LNCAP (cell line): ENCODE data around the gene TAS2R38.

Experiments used
- CTCF ChIP-seq: fragments of 450-650 bp; IDR thresholded peaks from 2 replicates; pipeline ENCODE4 v1.5.1; 2017; ENCODE audit warnings: mild to moderate bottlenecking

The TAS2R38 gene

GRCh38 chr7:141990011-141990725 is 16.6 kb upstream of the TAS2R38 start:
- no peak for TF ChIP-seq CTCF

- TF ChIP-seq CTCF, result no peak
Observed at GRCh38 chr7:141986923-141987322, 13.3 kb upstream of the TAS2R38 start.

GRCh38 chr7:141979568-141979967 is 6.0 kb upstream of the TAS2R38 start:
- no peak for TF ChIP-seq CTCF

- no peak for TF ChIP-seq CTCF
Observed at GRCh38 chr7:141978351-141978750, 4.8 kb upstream of the TAS2R38 start.

GRCh38 chr7:141976524-141977245 is 3.1 kb upstream of the TAS2R38 start:
- TF ChIP-seq CTCF, result peak; percentile 26; the same call in 1 of the 2 replicates

GRCh38 chr7:141975806-141976523 is 2.4 kb upstream of the TAS2R38 start:
- peak; percentile 94 for TF ChIP-seq CTCF

- no peak for TF ChIP-seq CTCF
Observed at GRCh38 chr7:141974831-141975230, 1.3 kb upstream of the TAS2R38 start.
